HG03196 (cell line): ENCODE measurements around the gene TIAL1.
"Not testable (repeated sequence)": the region's sequence is repeated elsewhere in the genome, so short reads cannot be mapped to it uniquely, and the experiment has no call there.

Experiments
- ATAC-seq: cut with Tn5 transposase; IDR thresholded peaks from one replicate; pipeline ENCODE4 v1.9.1; 2021; ENCODE audit not compliant: unreplicated experiment

The TIAL1 gene

GRCh38 chr10:119532251-119532650 lies 64.5 kb downstream of the TIAL1 start:
- ATAC-seq = not testable (repeated sequence)

GRCh38 chr10:119531067-119531466 lies 65.7 kb downstream of the TIAL1 start:
- ATAC-seq = no peak

GRCh38 chr10:119528663-119529237 lies 68.0 kb downstream of the TIAL1 start:
- ATAC-seq = not testable (repeated sequence)

GRCh38 chr10:119526621-119527592 lies 69.9 kb downstream of the TIAL1 start:
- ATAC-seq = no peak

GRCh38 chr10:119526149-119526548 lies 70.6 kb downstream of the TIAL1 start:
- no peak for ATAC-seq

- no peak for ATAC-seq
These were observed 71.6 kb downstream of the TIAL1 start for GRCh38 chr10:119525116-119525515.

GRCh38 chr10:119524720-119525070 lies 72.1 kb downstream of the TIAL1 start:
- no peak for ATAC-seq

- no peak for ATAC-seq
These were observed 72.7 kb downstream of the TIAL1 start for GRCh38 chr10:119523895-119524719.
